Panc1 (cell line): ENCODE measurements around the gene MRPL41.

ENCODE experiments used
- CTCF ChIP-seq: fragments of 450-650 bp; IDR thresholded peaks from 2 replicates; pipeline ENCODE4 v1.5.1; 2017; ENCODE audit warnings: mild to moderate bottlenecking
- POLR2AphosphoS5 ChIP-seq: IDR thresholded peaks from 2 replicates; pipeline ENCODE4 v1.6.1; 2012; ENCODE audit warnings: mild to moderate bottlenecking, low read depth, low read length, moderate library complexity

- TF ChIP-seq CTCF (no peak), POLR2AphosphoS5 (no peak)
Measured at GRCh38 chr9:137569609-137570203, 18.0 kb downstream of the MRPL41 start.
